Kasumi-1 (cell line): ENCODE measurements around the gene CBLN3.
"Not testable (repeated sequence)": the region's sequence is repeated elsewhere in the genome, so short reads cannot be mapped to it uniquely, and the experiment has no call there.

Experiments
- DNase-seq, 2 experiments: peaks; one replicate each; lab custom pipeline; 2025; lab: John Stamatoyannopoulos, UW

Gene CBLN3

DNA sequence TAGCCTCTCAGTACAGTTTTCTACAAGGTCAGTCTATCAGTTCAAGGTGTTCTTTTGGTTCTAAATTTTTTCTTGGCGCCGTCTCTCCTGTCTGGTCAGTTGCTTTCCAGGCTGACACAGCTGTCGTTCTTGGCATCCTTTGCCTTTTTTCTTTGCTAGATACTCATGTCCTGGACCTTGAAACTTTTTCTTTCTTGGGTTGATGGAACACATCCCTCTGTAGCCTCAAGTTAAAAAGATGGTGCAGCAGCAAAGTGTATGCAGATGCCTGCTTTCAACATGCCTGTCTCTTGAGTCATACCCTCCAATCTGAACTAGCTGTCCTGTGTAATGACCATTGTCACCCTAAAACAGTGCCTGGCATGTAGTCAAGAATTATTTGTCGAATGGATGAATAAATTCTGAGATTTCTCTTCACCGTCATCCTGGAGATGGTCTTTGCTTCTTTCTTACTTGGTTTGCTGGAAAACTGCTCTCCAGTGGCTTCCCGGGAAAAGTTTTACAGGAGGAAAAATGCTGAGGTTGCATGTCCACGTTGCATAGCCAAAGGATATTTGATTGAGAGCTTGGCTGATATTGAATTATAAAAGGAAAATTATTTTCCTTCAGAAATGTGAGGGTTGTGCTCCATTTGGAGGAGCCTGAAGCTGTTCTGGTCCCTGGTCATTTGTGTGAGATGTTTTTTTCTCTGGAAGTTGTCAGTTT lies 26.0 kb downstream of the CBLN3 start:
- DNase-seq, result no peak

DNA sequence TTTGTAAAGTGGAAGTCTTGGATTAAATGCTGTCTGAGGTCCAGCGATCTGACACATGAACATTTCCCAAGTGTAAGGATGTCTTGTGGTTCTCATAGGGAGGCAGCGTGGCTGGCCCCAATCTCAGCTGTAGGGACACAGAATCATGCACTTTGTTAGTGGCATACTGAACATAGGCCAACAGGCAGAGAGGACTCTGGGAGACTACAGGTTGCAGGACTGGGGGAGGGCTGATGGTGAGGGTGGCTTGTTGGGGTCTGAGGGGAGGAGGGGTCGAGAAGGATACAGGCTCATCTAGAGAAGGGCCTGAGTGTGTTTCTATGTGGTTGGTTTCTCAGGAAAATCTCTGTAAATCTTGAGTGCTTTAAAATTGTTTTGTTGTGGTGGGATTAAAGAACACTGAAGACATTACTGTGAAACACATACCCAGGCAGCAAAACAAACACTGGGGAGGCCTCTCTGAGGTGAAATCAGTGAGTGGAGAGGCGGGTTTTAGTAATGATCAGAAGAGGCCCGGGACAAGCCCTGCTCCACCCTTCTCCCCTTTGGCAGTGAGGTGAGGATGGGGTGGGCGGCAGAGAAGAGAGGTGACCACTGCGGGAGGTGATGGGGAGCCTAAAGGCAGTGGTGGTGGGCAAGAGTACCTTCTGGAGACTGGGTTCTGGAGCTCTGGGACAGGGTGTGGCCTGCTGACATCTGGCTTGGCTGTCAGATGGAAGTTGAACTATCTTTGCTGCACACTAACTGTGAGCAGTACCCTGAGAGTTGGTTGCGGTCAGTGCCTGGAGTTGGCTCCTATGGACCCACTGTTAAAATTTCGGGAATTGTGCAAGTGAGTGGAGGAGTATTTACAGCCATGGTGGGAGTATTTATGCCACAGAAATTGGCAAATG lies 27.4 kb downstream of the CBLN3 start:
- no peak for DNase-seq

DNA sequence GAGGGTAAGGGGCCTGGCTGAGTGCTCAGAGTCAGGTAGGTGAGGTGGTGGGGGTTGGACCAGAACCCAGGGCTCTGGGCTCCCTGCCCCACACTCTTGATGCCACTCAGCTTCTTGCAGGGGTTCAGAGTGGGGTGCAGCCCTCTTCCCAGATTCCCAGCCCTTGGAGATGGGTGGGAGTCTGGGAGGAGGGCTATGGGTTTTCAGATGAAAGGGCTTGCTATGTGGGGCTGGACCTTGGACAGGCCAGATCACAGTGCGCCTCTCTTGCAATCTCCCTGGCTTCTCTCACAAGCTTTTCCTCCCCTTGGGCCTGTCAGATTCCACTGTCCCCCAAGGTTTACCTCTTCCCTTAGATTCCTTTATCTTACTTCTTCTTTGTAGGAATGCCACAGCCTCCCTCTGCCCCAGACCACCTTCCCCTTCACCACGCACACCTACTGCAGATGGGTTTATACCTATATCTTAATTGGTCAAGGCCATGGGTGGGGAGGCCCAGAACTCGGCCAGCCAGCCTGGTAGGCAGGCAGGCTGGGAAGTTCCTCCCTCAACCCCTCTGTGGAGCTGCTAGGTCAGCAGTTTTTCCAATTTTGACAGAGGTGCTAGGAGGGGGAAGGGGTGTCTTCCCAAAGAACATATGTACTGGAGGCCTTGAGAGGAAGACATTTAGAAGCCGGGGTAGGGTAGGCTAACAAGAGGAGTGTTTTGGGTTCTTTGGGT lies 29.3 kb downstream of the CBLN3 start:
- DNase-seq, result no peak

DNA sequence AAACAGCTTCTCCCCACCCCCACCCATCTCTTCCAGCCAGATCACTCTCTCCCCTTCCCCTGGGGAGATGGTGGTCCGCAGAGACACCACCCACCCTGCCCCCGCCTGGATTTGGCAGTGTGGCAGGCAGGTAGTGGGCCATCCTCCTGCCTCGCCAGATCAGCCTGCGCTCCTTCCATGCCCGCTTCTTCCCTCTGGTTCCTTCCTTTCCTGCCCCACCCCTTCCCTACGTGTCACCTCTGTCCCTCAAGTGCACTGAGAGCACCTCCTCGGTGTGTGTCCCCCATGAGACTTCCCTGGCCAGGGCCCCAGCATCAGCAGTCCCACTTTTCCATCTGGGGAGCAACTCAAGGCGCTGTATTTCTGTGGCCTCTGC lies 30.0 kb downstream of the CBLN3 start:
- no peak for DNase-seq

DNA sequence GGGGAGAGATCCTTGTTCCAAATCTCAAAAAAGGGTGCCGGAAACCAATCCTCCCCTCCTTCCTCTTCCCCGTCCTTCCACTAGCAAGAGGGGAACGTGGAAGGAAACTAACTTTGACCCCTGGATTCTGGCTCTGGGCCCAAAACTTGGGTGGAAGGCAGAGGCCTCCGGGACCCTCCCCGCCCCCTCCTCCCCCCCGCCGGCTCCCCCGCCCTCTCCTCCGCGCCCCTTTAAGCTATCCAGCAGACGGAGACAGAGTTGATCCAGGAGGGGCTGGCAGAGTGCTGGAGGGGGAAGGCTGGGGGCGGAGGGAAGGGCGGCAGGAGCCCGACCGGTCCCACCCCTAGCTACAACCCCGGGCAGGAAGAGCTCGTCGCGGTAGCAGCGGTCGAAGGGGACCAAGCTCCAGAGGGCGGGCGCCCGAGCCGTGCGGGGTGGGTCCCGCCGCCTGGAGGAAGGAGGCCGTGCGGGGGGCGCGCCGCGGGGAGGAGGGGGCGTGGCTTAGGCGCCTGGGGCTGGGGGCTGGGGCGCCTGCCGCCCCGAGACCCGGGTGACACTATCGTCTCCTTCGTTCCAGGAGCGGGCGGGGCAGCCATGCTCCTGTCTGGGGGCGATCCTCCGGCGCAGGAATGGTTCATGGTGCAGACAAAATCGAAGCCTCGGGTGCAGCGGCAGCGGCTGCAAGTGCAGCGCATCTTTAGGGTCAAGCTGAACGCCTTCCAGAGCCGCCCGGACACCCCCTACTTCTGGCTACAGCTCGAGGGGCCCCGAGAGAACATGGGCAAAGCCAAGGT lies 30.6 kb downstream of the CBLN3 start, which contains the start of gene NYNRIN:
TSS of gene NYNRIN (plus strand) at position 351 of the 794 bp plus-strand sequence. CDS start at position 595, 244 bp downstream.
- peak in 1 of 2 experiments; percentile 21 for DNase-seq

DNA sequence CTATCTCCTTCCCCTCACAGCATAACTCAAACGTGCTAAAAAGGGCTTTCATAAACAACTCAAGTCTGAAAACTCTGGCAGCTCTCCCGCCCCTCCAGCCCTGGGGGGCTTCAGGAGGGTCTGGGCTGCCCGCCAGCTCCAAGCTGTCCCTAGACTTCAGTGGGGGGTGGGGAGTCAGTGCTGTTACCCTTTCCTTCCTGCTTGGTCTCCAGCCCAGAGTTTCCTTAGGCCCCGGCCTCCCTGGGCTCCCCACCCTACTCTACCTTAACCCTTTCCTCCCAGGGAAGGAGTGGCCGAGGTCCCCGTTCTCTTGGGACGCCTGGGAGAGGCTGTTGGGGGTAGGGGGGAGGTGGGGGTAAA lies 31.2 kb downstream of the CBLN3 start:
- no peak for DNase-seq

DNA sequence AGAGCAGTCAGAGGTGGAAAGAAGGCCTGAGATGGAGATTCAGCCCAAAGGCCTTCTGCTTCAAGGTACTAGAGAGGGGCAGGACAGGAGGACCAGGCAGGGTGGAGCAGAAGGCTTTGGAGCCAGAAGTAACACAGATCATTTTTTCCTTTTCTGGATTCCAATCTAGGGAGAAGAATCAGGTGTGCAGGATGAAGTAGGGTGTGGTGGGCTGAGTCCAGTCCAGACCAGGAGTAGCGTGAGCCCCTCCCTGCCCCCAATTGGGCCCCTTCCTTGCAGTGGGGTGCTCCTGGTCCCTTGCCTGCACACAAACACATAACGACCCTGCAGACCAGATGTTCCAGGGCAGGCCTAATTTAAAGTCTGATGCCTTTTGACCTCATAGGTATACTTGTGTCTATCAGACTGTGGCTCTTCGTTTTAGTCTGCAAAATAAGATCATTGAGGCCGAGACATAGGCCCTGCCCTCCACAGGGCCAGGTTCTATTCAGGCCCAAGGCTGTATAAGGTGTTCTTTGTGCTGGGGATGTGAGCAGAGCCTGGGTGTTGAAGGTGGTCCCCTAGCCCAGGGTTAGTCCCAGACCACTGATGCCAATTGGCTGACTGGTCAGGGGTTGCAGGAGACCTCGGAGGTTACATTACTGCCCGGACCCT lies 31.7 kb downstream of the CBLN3 start:
- no peak for DNase-seq

DNA sequence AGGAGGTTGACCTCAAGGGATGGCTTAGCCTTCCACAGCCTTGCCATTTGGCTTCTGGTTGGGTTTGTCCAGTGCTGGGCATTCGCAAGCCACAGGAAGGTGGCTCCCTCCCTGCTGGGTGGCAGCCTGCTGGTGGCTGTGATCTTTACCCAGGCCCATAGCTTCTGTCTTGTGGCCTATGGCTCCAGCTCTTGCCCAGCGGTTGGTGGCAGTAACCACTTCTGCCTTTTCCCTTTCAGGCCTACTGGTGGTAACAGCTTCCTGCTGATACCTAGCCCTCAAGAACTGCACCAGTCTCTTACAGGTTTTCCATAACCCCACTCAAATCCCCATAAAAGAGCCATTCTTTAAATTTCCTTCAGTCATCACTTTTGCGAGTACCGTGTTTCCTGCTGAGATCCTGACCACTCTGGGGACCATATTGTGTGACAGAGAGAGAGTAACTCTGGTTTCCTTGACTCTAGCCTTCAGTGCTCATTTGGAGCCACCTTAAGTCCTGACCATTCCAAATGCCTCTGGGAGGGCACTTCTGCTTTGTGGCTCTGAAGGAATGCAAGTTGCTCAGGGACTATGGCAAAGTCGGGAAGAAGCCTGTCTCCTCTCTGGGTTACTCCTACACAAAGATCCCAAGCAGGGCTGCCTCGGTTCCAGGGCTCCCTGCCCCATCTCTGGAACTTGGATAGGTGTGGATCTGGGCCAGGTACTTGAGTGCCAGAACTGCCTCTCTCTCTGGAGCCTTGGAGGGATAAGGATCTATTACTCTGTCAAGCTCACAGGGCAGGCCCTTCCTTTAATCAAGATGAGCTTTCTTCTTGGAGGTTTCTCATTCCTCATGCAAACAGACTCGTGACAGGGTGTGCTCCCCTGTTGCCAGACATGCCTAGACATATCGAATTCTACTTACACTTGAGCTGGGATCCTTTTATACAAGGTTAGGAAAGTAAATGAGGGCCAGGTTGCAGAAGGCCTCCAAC lies 33.6 kb downstream of the CBLN3 start:
- DNase-seq, result peak; percentile 50 to 62

DNA sequence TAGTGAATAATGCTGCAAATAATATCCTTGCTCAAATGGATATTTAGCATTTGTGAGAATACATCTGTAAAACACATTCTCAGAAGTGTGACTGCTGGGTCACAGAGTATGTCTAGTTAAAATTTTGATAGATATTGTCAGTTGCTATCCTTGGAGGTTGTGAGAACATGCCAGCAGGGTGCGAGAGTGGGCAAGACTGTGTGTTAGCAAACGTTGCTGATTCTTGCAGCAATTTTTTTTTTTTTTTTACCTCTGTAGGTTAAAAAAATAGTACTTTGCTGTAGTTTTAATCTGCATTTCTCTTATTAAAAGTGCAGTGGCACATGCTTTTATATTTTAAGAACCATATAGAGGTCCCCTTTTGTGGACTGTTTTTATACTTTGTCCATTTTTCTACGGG lies 35.2 kb downstream of the CBLN3 start:
- peak in 1 of 2 experiments; percentile 14 for DNase-seq

DNA sequence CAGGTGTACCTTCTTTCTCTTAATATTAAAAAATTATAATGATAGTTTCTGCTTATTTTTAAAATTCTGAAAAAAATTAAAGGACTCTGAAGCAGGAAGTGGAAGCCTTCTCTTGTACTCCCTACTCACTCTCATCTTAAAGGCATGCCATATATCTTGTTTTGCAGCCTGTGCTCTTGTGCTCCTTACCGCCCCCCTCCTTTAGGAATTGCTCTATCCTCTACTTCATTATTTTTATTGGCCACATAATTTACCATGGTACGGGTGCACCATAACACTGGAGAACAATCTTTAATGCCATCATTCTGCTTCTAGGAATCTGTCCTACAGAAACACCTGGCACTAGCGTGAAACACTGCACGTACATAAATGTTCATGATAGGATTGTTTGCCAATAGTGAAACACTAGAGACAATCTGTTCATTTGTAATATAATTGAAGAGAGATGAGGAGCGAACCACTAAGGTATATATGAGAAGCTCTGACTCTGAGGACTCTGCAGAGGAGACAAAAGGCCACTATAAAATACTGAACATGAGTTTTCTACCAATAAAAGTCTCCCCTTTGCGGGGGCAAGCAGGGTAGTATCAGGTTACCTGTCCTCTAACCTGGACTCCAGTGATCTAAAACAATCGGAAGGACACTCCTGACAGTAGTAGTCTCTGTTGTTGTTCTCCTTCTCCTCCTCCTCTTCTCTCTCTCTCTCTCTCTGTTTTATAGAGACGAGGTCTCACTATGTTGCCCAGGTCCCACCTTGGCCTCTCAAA lies 37.0 kb downstream of the CBLN3 start:
- DNase-seq, result no peak

DNA sequence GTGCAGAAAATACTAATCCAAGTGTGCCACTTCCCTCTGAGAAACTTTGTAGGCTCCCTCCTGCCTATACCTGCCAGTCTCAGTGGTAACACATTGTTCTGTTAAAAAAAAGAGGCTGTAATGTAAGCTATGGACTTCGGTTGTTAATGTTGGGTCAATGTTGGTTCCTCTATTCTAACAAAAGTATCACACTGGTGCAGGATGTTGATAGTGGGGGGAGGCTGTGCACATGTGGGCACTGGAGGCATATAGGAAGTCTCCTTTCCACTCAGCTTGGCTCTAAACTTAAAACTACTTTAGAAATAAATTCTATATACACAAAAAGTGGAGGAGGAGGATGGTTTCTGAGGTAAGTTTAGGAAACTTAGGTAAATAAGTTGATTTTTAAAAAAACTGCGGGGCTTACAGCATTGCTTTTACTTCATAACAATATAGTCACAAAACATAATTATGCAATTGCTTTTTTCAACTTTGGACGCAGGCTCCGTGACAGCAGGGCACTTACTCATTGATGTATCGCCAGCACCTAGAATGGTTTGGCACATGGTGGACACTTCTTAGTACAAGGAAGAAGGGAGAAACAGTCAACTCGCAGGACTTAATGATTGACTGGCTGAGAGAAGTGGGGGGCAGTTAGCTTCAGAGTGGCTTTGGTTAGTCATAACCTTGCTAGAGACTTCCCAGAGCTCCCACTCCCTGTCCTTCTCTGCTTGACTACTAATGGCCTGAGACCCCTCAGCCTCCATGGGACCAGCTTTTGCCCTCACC lies 38.6 kb downstream of the CBLN3 start:
- DNase-seq, result peak; percentile 14 to 26

DNA sequence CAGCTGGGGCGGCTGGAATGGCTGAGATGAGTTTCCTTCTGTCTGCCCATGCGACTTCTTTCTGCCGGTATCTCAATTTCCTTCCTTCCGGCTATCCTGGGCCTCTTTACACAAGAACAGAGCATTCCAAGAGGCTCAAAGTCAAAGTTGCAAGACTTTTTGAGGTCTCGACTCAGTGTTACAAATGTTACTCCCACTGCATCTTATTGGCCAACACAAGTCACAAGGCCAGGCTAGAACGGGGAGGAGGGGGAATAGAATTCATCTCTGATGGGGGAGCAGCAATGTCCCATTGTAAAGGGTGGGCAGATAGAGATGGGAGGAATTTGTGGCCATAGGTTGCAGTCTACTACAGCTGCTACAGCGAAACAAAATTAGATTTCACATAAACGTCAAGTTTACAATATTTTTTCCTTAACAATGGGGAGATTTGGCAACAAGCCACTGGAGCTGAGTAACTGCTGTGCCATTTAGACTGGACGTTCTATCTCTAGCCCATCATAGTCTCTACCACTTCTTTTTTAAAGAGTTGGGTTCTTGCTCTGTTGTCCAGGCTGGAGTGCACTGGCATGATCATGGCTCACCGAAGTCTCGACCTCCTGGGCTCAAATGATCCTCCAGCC lies 40.1 kb downstream of the CBLN3 start:
- no peak for DNase-seq

DNA sequence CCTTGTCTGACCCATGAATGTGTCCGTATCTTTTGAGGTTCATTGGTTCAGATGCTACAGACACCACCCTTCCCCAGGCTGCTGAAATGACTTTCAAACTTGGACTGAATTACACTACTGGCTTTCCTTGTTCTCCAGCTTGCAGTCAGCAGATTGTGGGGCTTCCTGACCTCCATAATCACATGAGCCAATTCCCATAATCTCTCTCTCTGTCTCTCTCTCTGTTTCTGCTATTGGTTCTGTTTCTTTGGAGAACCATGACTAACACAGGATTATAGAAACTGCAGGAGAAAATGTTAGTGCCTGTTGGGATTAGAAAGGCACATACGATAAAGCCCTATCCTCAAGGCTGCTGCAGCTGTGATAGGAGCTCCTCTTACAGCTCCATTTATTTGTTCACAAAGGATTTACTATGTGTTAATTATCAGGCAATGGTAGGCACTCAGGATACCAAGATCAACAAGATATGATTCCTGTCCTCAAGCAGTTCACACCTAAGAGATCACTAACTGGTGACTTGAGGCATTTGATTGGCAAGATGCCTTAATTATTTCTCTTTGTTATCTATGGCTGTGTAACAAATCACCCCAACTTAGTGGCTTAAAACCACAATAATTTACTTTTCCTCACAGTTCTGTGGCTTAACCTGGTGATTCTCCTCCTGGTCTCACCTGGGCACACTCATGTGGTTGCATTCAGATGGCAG lies 40.8 kb downstream of the CBLN3 start:
- DNase-seq, result no peak

DNA sequence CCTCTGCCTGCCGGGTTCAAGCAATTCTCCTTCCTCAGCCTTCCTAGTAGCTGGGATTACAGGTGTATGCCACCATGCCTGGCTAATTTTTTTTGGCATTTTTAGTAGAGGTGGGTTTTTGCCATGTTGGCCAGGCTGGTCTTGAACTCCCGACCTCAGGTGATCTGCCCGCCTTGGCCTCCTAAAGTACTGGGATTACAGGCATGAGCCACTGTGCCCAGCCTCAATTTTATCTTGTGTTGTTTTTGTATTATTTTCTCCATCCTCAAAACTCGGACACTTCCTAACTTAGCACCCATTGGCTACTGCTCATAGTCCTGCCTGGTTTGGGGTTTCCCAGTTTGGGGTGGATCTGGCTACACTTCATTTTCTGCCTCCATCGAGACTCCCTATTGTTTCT lies 41.9 kb downstream of the CBLN3 start:
- not testable (repeated sequence) for DNase-seq

DNA sequence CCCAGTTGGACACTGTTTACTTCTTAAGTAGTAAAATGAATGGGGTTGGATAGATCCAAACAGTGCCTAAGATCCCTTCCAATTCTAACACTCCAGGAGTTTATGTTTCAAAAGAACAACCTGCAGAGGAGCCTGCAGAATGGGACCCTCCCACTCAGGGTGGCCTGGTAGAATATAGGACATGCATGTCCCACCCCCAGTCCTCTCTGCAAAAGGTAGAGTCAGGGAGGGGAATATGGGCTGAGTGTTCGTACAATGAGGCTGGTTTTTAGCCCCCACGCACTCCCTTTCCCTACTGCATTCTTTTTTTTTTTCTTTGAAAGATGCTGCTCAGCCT lies 42.5 kb downstream of the CBLN3 start:
- no peak for DNase-seq

DNA sequence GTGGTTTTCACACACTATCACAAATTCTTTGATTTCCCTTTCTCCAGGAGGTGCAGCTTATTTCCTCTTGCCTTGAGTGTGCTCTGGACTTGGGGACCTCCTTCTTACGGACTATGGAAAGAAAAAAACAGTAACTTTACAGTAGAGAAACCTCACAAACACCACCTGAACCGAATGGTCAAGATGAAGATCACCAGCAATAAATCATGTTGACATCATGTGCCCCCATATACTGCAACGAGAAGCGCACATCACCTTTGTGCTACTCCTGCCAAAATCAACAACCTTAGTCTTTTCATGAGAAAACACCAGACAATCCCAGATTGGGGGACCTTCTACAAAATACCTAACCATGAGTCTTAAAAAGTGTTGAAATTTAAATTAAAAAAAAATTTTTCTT lies 43.9 kb downstream of the CBLN3 start:
- no peak for DNase-seq

DNA sequence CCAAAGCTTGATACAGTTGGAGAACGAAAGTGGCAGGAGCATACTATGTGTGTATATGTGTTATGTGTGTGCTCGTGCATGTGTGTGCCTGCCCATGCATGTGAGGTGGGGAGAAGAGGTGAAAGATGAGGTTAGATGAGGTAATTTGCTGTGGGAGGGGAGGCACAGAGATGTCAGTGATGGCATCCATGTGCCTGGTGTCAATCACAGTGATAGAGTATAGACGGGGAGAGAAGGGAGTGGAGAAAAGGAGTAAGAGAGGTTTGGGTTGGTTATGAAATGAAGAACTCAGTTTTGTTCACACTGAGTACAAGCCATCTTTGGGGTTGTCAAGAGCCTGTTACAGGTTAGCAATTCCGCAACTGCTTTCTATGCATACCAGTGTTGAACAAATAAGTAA lies 45.3 kb downstream of the CBLN3 start:
- DNase-seq, result no peak

DNA sequence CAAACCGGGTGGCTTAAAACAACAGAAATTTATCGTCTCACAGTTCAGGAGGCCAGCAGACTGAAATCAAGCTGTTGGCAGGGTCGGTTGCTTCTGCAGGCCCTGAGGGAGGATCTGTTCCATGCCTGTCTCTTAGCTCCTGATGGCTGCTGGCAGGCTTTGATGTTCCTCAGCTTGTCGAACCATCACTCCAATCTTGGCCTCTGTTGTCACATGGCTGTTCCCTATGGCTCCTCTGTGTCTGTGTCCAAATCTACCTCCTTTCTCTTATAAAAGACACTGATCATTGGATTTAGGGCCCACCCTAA lies 47.5 kb downstream of the CBLN3 start:
- DNase-seq, result no peak
